ENCODE results near the gene PTPN18. TPM values are rescaled to one million over a fixed set of nuclear protein-coding genes. Genes with fewer than 3 reads are reported as not detected.
A peak's percentile ranks its signal among the peaks of the same experiment; 100 is the strongest.
"Not testable (repeated sequence)": the region's sequence is repeated elsewhere in the genome, so short reads cannot be mapped to it uniquely, and the experiment has no call there.

The PTPN18 gene
- polyA plus RNA-seq, 2 of the 4 experiments (the other 2 are of a cell fraction), result 19.6 to 20.4 TPM

- ATAC-seq; H3K9me3 ChIP-seq; DNase-seq (ENCODE audit: low read depth in 1 of 2, low spot score in 1 of 2); H3K4me3 ChIP-seq; H3K27ac ChIP-seq; H3K4me1 ChIP-seq; FAIRE-seq: not testable (repeated sequence)
- H3K4me2 ChIP-seq, result peak overlapping the region; percentile 80; the same call in 2 of the 3 replicates
- POLR2A ChIA-PET, result interaction anchor here (0.7 to 1.3 kb wide), 3 partner anchors 9 to 152 kb away, joined by 3 to 5 read pairs (median 5); partner anchors contain the start of genes IMP4 and SMPD4
- 71% methylated on average over 8 of the region's 8 CpGs for WGBS (ENCODE audit: missing lambda C conversion rate)
- CTCF ChIA-PET, result interaction anchor here (0.6 to 7.5 kb wide), 24 partner anchors 9 to 177 kb away, joined by 3 to 96 read pairs (median 4); partner anchors contain the start of genes IMP4, MZT2B and SMPD4
Observed at GRCh38 chr2:130333253-130333652, 22.6 kb upstream of the PTPN18 start.

GRCh38 chr2:130334026-130334425 lies 21.8 kb upstream of the PTPN18 start:
- no peak for FAIRE-seq
- ATAC-seq, result no peak
- CTCF ChIA-PET, result interaction anchor here (1.0 to 7.5 kb wide), 7 partner anchors 9 to 178 kb away, joined by 3 to 96 read pairs (median 5); partner anchors contain the start of genes IMP4, MZT2B and SMPD4
- POLR2A ChIA-PET, result no interaction called here
- H3K4me3 ChIP-seq, result no peak overlapping the region
- no peak for DNase-seq (ENCODE audit: low read depth in 1 of 2, low spot score in 1 of 2)
- no peaks in the 10 kb centered on the region for H3K9me3 ChIP-seq
- no peak overlapping the region for H3K27ac ChIP-seq
- H3K4me2 ChIP-seq, result no peak overlapping the region
- TF ChIP-seq USF2 (IDR thresholded peaks at IDR 0.05), result no peak
- no peak for TF ChIP-seq CHD2 (IDR thresholded peaks at IDR 0.05; ENCODE audit: low read length, partially characterized antibody)
- TF ChIP-seq RCOR1 (IDR thresholded peaks at IDR 0.05; ENCODE audit: low read depth, low read length), result no peak
- TF ChIP-seq REST (IDR thresholded peaks at IDR 0.05), result no peak
- no peak for TF ChIP-seq RNF2 (IDR thresholded peaks at IDR 0.05; ENCODE audit: borderline replicate concordance, low read depth)
- no peak for TF ChIP-seq EHF (CRISPR knock-in tag; IDR thresholded peaks at IDR 0.05)
- TF ChIP-seq CTCF (IDR thresholded peaks at IDR 0.05), result no peak
- TF ChIP-seq MAZ (IDR thresholded peaks at IDR 0.05; ENCODE audit: borderline replicate concordance, low read depth, low read length), result no peak
- TF ChIP-seq HMGXB4 (CRISPR knock-in tag; IDR thresholded peaks at IDR 0.05; ENCODE audit: borderline replicate concordance), result no peak
- TF ChIP-seq CEBPB (IDR thresholded peaks at IDR 0.05), result no peak
- no peak for TF ChIP-seq ZFP36 (IDR thresholded peaks at IDR 0.05; ENCODE audit: borderline replicate concordance, partially characterized antibody)
- TF ChIP-seq HEYL (CRISPR knock-in tag; IDR thresholded peaks at IDR 0.05), result no peak
- TF ChIP-seq FOSL2 (IDR thresholded peaks at IDR 0.05), result no peak
- TF ChIP-seq FOSL2 (CRISPR knock-in tag; IDR thresholded peaks at IDR 0.05), result no peak
- H3K4me1 ChIP-seq, result peaks cover 6% of the 10 kb centered on the region
- WGBS (ENCODE audit: missing lambda C conversion rate), result 61% methylated on average over 6 of the region's 6 CpGs

Measured in A549 (cell line).